HepG2 (cell line): ENCODE data around the gene TROAP. TPM values are rescaled to one million over a fixed set of nuclear protein-coding genes. Genes with fewer than 3 reads are reported as not detected.

Source experiments
- ADNP ChIP-seq: sonication (generic); formaldehyde crosslinking; IDR thresholded peaks from 2 replicates; pipeline ENCODE4 v1.4.0; 2020; ENCODE audit warnings: missing genetic modification reagents
- AHR ChIP-seq: IDR thresholded peaks from 2 replicates; pipeline ENCODE4 v1.6.1; 2018; ENCODE audit warnings: missing genetic modification reagents, missing compliant biosample characterization
- ARID3A ChIP-seq: IDR thresholded peaks from 2 replicates; pipeline ENCODE4 v1.6.1; 2012; ENCODE audit warnings: low read depth, low read length, improper control_type of control experiment
- ATAD3A ChIP-seq: sonication (generic); formaldehyde crosslinking; IDR thresholded peaks from 2 replicates; pipeline ENCODE4 v1.4.0; 2020; ENCODE audit warnings: missing genetic modification reagents
- CHCHD3 ChIP-seq: sonication (generic); formaldehyde crosslinking; IDR thresholded peaks from 2 replicates; pipeline ENCODE4 v1.8.0; 2022; ENCODE audit warnings: mild to moderate bottlenecking, missing genetic modification reagents, moderate library complexity
- EEA1 ChIP-seq: sonication (generic); formaldehyde crosslinking; IDR thresholded peaks from 2 replicates; pipeline ENCODE4 v1.5.1; 2020; ENCODE audit warnings: mild to moderate bottlenecking, missing genetic modification reagents, borderline replicate concordance
- ELF3 ChIP-seq: IDR thresholded peaks from 2 replicates; pipeline ENCODE4 v1.6.1; 2016; ENCODE audit warnings: missing genetic modification reagents, missing compliant biosample characterization
- FOXK2 ChIP-seq: fragments of 450-650 bp; IDR thresholded peaks from 2 replicates; pipeline ENCODE4 v1.6.1; 2016
- KDM6A ChIP-seq: IDR thresholded peaks from 2 replicates; pipeline ENCODE4 v1.6.1; 2016; ENCODE audit warnings: low read depth
- MTA3 ChIP-seq: sonication (generic); formaldehyde crosslinking; IDR thresholded peaks from 2 replicates; pipeline ENCODE4 v1.4.0; 2020; ENCODE audit warnings: missing genetic modification reagents
- NKX3-1 ChIP-seq: sonication (generic); formaldehyde crosslinking; IDR thresholded peaks from 2 replicates; pipeline ENCODE4 v1.5.0; 2020; ENCODE audit warnings: missing genetic modification reagents
- NONO ChIP-seq, 2 experiments: fragments of 450-650 bp in 1 of 2; sonication (generic) in 1 of 2; formaldehyde crosslinking in 1 of 2; IDR thresholded peaks in 1 of 2; conservative IDR thresholded peaks in 1 of 2; 2 replicates each; pipeline versions ENCODE4 v1.6.1 to v1.8.0; 2017 to 2022; ENCODE audit warnings: mild to moderate bottlenecking in 1 of 2, missing genetic modification reagents in 1 of 2, moderate library complexity in 1 of 2
- SNRNP70 ChIP-seq: fragments of 200-400 bp; formaldehyde crosslinking; IDR thresholded peaks from 2 replicates; pipeline ENCODE4 v1.6.1; 2017; ENCODE audit warnings: mild to moderate bottlenecking, low read depth, low read length, moderate library complexity
- SOX6 ChIP-seq, 2 experiments: fragments of 450-650 bp in 1 of 2; sonication (generic) in 1 of 2; formaldehyde crosslinking in 1 of 2; IDR thresholded peaks; 2 replicates each; pipeline versions ENCODE4 v1.4.0 to v1.6.1; 2017 to 2020; ENCODE audit warnings: antibody characterized with exemption in 1 of 2, mild to moderate bottlenecking in 1 of 2, missing genetic modification reagents in 1 of 2
- TCF12 ChIP-seq, 2 experiments: fragments of 450-650 bp in 1 of 2; sonication (generic) in 1 of 2; formaldehyde crosslinking in 1 of 2; IDR thresholded peaks; 2 replicates each; pipeline versions ENCODE4 v1.6.1 to v1.8.0; 2017 to 2022; ENCODE audit warnings: antibody characterized with exemption in 1 of 2, mild to moderate bottlenecking in 1 of 2, missing genetic modification reagents in 1 of 2, moderate library complexity in 1 of 2
- ZNF501 ChIP-seq: sonication (generic); formaldehyde crosslinking; IDR thresholded peaks from 2 replicates; pipeline ENCODE4 v1.5.1; 2020; ENCODE audit warnings: mild to moderate bottlenecking, moderate library complexity, missing genetic modification reagents
- ZNF547 ChIP-seq: sonication (generic); formaldehyde crosslinking; IDR thresholded peaks from 2 replicates; pipeline ENCODE4 v1.5.1; 2020; ENCODE audit warnings: mild to moderate bottlenecking, missing genetic modification reagents
- ZNF558 ChIP-seq: sonication (generic); formaldehyde crosslinking; IDR thresholded peaks from 2 replicates; pipeline ENCODE4 v1.9.0; 2022; ENCODE audit warnings: mild to moderate bottlenecking, missing genetic modification reagents, borderline replicate concordance
- ZNF790 ChIP-seq: sonication (generic); formaldehyde crosslinking; IDR thresholded peaks from 2 replicates; pipeline ENCODE4 v1.8.0; 2022; ENCODE audit warnings: missing genetic modification reagents, mild to moderate bottlenecking, borderline replicate concordance
- polyA plus RNA-seq, 8 experiments: library from polyadenylated mRNA; depleted of rRNA in 3 of 8; stranded (reverse) in 7 of 8; unstranded in 1 of 8; fragments of >200 nt; fragmentation: Illumina TruSeq in 4 of 8; extraction: Trizol in 4 of 8; gene quantifications; 2 replicates each; pipeline versions ENCODE4 v1.2.1 to v1.2.3, GENCODE V29; 2011 to 2016; ENCODE audit warnings: low read depth in 4 of 8, missing spikeins in 1 of 8, mixed read lengths in 1 of 8; ENCODE audit not compliant: insufficient read depth in 1 of 8
- total RNA-seq, 5 experiments: library from RNA; depleted of rRNA; stranded (reverse); fragments of >200 nt; fragmentation: Illumina TruSeq; extraction: Trizol; gene quantifications; 2 replicates each; pipeline ENCODE4 v1.2.3, GENCODE V29; 2016; ENCODE audit warnings: low read depth in 1 of 5
- TF ChIP-seq, protein P1 (sequence below): IDR thresholded peaks from 2 replicates; pipeline ENCODE4 v1.6.1; 2016; ENCODE audit warnings: missing genetic modification reagents, missing compliant biosample characterization
- TF ChIP-seq, protein P2 (sequence below): sonication (generic); formaldehyde crosslinking; IDR thresholded peaks from 2 replicates; pipeline ENCODE4 v1.5.1; 2020; ENCODE audit warnings: missing genetic modification reagents, mild to moderate bottlenecking, borderline replicate concordance
- TF ChIP-seq, protein P3 (sequence below): sonication (generic); formaldehyde crosslinking; IDR thresholded peaks from 2 replicates; pipeline ENCODE4 v1.5.0; 2020; ENCODE audit warnings: mild to moderate bottlenecking, missing genetic modification reagents, moderate library complexity

Gene TROAP
- total and polyA plus RNA-seq, 2 of the 13 experiments (the other 11 are each of a cell fraction or from before 2014, with no cell fraction given), result 22.5 to 30.9 TPM

DNA sequence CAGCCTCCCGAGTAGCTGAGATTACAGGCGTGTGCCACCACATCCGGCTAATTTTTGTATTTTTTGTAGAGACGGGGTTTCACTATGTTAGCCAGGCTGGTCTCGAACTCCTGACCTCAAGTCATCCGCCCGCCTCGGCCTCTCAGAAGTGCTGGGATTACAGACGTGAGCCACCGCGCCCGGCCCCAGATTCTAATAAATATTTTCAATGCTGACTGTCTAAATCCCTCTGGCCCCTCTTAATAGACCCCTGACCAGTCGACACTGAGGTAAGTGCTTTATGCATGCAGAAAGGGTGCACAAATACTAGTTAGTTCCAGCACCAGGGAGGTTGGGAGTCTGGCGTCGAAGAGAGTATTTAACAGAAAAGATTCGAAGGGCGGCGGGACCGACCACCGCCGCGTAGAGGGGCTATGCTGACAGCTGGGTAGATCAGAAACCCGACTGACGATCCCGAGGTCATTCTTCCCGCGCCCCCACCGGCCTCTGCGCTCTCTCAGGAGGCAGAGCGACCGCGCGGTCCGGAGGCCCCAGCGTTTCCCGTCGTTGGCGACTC lies 43.1 kb downstream of the TROAP start (continued):
- TF ChIP-seq ARID3A (no peak), NONO (IDR thresholded peaks at IDR 0.05) (no peak), NONO (CRISPR knock-in tag; conservative IDR thresholded peaks at IDR 0.05) (no peak), ATAD3A (CRISPR knock-in tag) (no peak), ZNF790 (CRISPR knock-in tag) (no peak), ZNF501 (CRISPR knock-in tag) (no peak), TCF12 (IDR thresholded peaks at IDR 0.05) (no peak), TCF12 (CRISPR knock-in tag; IDR thresholded peaks at IDR 0.05) (no peak), ADNP (CRISPR knock-in tag) (no peak), MTA3 (no peak), CHCHD3 (CRISPR knock-in tag) (no peak), SOX6 (IDR thresholded peaks at IDR 0.05) (no peak), SOX6 (CRISPR knock-in tag; IDR thresholded peaks at IDR 0.05) (no peak), ZNF558 (CRISPR knock-in tag) (no peak), KDM6A (CRISPR knock-in tag) (no peak), EEA1 (no peak), SNRNP70 (no peak), FOXK2 (no peak), ELF3 (CRISPR knock-in tag) (no peak), NKX3-1 (no peak), AHR (CRISPR knock-in tag) (no peak), ZNF547 (CRISPR knock-in tag) (no peak)
- TF ChIP-seq, protein P1, sequence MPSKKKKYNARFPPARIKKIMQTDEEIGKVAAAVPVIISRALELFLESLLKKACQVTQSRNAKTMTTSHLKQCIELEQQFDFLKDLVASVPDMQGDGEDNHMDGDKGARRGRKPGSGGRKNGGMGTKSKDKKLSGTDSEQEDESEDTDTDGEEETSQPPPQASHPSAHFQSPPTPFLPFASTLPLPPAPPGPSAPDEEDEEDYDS (CRISPR knock-in tag), result no peak
- TF ChIP-seq, protein P2, sequence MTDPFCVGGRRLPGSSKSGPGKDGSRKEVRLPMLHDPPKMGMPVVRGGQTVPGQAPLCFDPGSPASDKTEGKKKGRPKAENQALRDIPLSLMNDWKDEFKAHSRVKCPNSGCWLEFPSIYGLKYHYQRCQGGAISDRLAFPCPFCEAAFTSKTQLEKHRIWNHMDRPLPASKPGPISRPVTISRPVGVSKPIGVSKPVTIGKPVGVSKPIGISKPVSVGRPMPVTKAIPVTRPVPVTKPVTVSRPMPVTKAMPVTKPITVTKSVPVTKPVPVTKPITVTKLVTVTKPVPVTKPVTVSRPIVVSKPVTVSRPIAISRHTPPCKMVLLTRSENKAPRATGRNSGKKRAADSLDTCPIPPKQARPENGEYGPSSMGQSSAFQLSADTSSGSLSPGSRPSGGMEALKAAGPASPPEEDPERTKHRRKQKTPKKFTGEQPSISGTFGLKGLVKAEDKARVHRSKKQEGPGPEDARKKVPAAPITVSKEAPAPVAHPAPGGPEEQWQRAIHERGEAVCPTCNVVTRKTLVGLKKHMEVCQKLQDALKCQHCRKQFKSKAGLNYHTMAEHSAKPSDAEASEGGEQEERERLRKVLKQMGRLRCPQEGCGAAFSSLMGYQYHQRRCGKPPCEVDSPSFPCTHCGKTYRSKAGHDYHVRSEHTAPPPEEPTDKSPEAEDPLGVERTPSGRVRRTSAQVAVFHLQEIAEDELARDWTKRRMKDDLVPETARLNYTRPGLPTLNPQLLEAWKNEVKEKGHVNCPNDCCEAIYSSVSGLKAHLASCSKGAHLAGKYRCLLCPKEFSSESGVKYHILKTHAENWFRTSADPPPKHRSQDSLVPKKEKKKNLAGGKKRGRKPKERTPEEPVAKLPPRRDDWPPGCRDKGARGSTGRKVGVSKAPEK (CRISPR knock-in tag), result no peak
- TF ChIP-seq, protein P3, sequence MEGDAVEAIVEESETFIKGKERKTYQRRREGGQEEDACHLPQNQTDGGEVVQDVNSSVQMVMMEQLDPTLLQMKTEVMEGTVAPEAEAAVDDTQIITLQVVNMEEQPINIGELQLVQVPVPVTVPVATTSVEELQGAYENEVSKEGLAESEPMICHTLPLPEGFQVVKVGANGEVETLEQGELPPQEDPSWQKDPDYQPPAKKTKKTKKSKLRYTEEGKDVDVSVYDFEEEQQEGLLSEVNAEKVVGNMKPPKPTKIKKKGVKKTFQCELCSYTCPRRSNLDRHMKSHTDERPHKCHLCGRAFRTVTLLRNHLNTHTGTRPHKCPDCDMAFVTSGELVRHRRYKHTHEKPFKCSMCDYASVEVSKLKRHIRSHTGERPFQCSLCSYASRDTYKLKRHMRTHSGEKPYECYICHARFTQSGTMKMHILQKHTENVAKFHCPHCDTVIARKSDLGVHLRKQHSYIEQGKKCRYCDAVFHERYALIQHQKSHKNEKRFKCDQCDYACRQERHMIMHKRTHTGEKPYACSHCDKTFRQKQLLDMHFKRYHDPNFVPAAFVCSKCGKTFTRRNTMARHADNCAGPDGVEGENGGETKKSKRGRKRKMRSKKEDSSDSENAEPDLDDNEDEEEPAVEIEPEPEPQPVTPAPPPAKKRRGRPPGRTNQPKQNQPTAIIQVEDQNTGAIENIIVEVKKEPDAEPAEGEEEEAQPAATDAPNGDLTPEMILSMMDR (CRISPR knock-in tag), result no peak
